HT1080 (cell line): ENCODE data around the gene C9orf57. TPM values are rescaled to one million over a fixed set of nuclear protein-coding genes. Genes with fewer than 3 reads are reported as not detected.
"Not testable (repeated sequence)": the region's sequence is repeated elsewhere in the genome, so short reads cannot be mapped to it uniquely, and the experiment has no call there.

ENCODE experiments used
- DNase-seq: peaks from one replicate; pipeline ENCODE4 v3.0.0-alpha.2; 2015; ENCODE audit warnings: low read depth
- small RNA-seq: library from RNA; depleted of rRNA; stranded (forward); fragments of <200 nt; gene quantifications from one replicate; pipeline ENCODE3, GENCODE V24; 2014
- total RNA-seq: library from RNA; depleted of rRNA; stranded (reverse); fragments of >200 nt; shearing (Covaris generic); gene quantifications from 2 replicates; pipeline ENCODE4 v1.2.3, GENCODE V29; 2014; rRNA removed

The C9orf57 gene
- total RNA-seq, 1 experiment from 2014 or later: not detected

GRCh38 chr9:72025906-72026305, 34.5 kb downstream of the C9orf57 start:
- no peak for DNase-seq

GRCh38 chr9:72023596-72023995, 36.8 kb downstream of the C9orf57 start:
- no peak for DNase-seq

GRCh38 chr9:72022841-72023240, 37.6 kb downstream of the C9orf57 start:
- peak; percentile 83 for DNase-seq

- DNase-seq: no peak
These were observed 47.1 kb downstream of the C9orf57 start for GRCh38 chr9:72013292-72013760.

- DNase-seq: no peak
These were observed 47.8 kb downstream of the C9orf57 start for GRCh38 chr9:72012646-72013045.

GRCh38 chr9:72007726-72008125, 52.7 kb downstream of the C9orf57 start:
- DNase-seq: not testable (repeated sequence)

GRCh38 chr9:72006501-72006900, 53.9 kb downstream of the C9orf57 start:
- peak; percentile 5 for DNase-seq

- no peak for DNase-seq
These were observed 55.0 kb downstream of the C9orf57 start for GRCh38 chr9:72005451-72005850.

Small RNA genes within 50 kb of the gene (small RNA-seq; reads per million reads assigned to genes)
- not detected for gene HSPB1P1

Other genes with a start within 250 kb of the C9orf57 start
- 23.2 and 28.1 TPM in 2 replicates for gene ABHD17B, start 149.4 kb downstream of the C9orf57 start, total RNA-seq
- 15.9 and 19.4 TPM in 2 replicates for gene C9orf85, start 149.0 kb downstream of the C9orf57 start, total RNA-seq
- gene GDA, start 88.8 kb upstream of the C9orf57 start, total RNA-seq: not detected in 2 replicates